Loucy (cell line): ENCODE measurements around the gene PLCL2.

ENCODE experiments used
- H2AFZ ChIP-seq: fragments of 200-600 bp; sonication (generic); 2 replicates; pipeline ENCODE4 v1.6.0; 2016; ENCODE audit warnings: antibody characterized with exemption, mild to moderate bottlenecking, low read length, moderate library complexity
- H3F3A ChIP-seq: fragments of 200-600 bp; 2 replicates; pipeline ENCODE4 v1.6.0; 2016; ENCODE audit warnings: antibody characterized with exemption, low read depth, mild to moderate bottlenecking
- H3K27me3 ChIP-seq: fragments of 200-600 bp; sonication (generic); 2 replicates; pipeline ENCODE4 v1.6.1; 2014; ENCODE audit warnings: low read length, mild to moderate bottlenecking; ENCODE audit not compliant: insufficient read depth, poor library complexity, severe bottlenecking
- H3K36me3 ChIP-seq: fragments of 200-600 bp; sonication (generic); 2 replicates; pipeline ENCODE4 v1.6.1; 2016; ENCODE audit warnings: low read length; ENCODE audit not compliant: insufficient read depth
- H3K4me1 ChIP-seq: fragments of 200-600 bp; sonication (generic); 2 replicates; pipeline ENCODE4 v1.5.1; 2014; ENCODE audit warnings: low read length, mild to moderate bottlenecking; ENCODE audit not compliant: insufficient read depth, poor library complexity, severe bottlenecking
- H3K4me2 ChIP-seq: fragments of 200-600 bp; sonication (generic); 2 replicates; pipeline ENCODE4 v1.6.0; 2014; ENCODE audit warnings: antibody characterized with exemption, low read length, low read depth, mild to moderate bottlenecking; ENCODE audit not compliant: poor library complexity, severe bottlenecking
- H3K4me3 ChIP-seq: fragments of 200-600 bp; sonication (generic); 2 replicates; pipeline ENCODE4 v1.5.1; 2014; ENCODE audit warnings: low read length, mild to moderate bottlenecking, mixed read lengths; ENCODE audit not compliant: poor library complexity, severe bottlenecking
- H3K79me2 ChIP-seq: fragments of 200-600 bp; sonication (generic); 2 replicates; pipeline ENCODE4 v1.6.1; 2014; ENCODE audit warnings: low read length; ENCODE audit not compliant: insufficient read depth
- H3K9ac ChIP-seq: fragments of 200-600 bp; sonication (generic); 2 replicates; pipeline ENCODE4 v1.6.0; 2014; ENCODE audit warnings: mild to moderate bottlenecking, low read depth, low read length, moderate library complexity; ENCODE audit not compliant: poor library complexity, severe bottlenecking
- H3K9me2 ChIP-seq: fragments of 200-600 bp; sonication (generic); replicated peaks from 2 replicates; pipeline ENCODE4 v1.6.1; 2016; ENCODE audit warnings: low read depth, low read length, mixed read lengths
- H3K9me3 ChIP-seq: fragments of 200-600 bp; sonication (generic); 2 replicates; pipeline ENCODE4 v1.6.1; 2014; ENCODE audit warnings: mild to moderate bottlenecking, antibody characterized with exemption, low read length, low read depth; ENCODE audit not compliant: insufficient read depth
- H4K20me1 ChIP-seq: fragments of 200-600 bp; sonication (generic); 2 replicates; pipeline ENCODE4 v1.6.0; 2014; ENCODE audit warnings: antibody characterized with exemption, low read length, mild to moderate bottlenecking; ENCODE audit not compliant: insufficient read depth, poor library complexity, severe bottlenecking
- CTCF ChIP-seq: fragments of 200-600 bp; sonication (generic); conservative IDR thresholded peaks from 2 replicates; pipeline ENCODE4 v1.5.1; 2014; ENCODE audit warnings: mild to moderate bottlenecking, antibody characterized with exemption, low read length
- EZH2phosphoT487 ChIP-seq: fragments of 200-600 bp; IDR thresholded peaks from 2 replicates; pipeline ENCODE4 v1.6.1; 2018; ENCODE audit warnings: antibody characterized with exemption, mild to moderate bottlenecking, moderate library complexity, borderline replicate concordance

The PLCL2 gene

GRCh38 chr3:16936233-16936632 lies 51.5 kb downstream of the PLCL2 start:
- no peaks in the 10 kb centered on the region for H4K20me1 ChIP-seq
- H3K79me2 ChIP-seq, result peaks cover 13% of the 10 kb centered on the region; the same call in 1 of the 2 replicates
- no peaks in the 10 kb centered on the region for H3K9me2 ChIP-seq
- TF ChIP-seq EZH2phosphoT487, result no peak
- TF ChIP-seq CTCF, result no peak
- peaks cover 14% of the 10 kb centered on the region; the same call in 1 of the 2 replicates for H3F3A ChIP-seq
- H3K4me1 ChIP-seq, result peaks cover 76% of the 10 kb centered on the region
- H3K36me3 ChIP-seq, result no peaks in the 10 kb centered on the region
- no peak overlapping the region for H2AFZ ChIP-seq
- H3K9me3 ChIP-seq, result no peaks in the 10 kb centered on the region
- peak overlapping the region; percentile 87 for H3K4me2 ChIP-seq
- H3K27me3 ChIP-seq, result no peaks in the 10 kb centered on the region
- peak overlapping the region; percentile 49 for H3K9ac ChIP-seq
- H3K4me3 ChIP-seq, result peak overlapping the region; percentile 68

- Histone ChIP-seq H3K4me2 (peak overlapping the region; percentile 87), H4K20me1 (no peaks in the 10 kb centered on the region)
Measured at GRCh38 chr3:16936676-16937230, 52.0 kb downstream of the PLCL2 start.

GRCh38 chr3:16937326-16937845 lies 52.6 kb downstream of the PLCL2 start:
- no peaks in the 10 kb centered on the region for H4K20me1 ChIP-seq
- H3K9me3 ChIP-seq, result no peaks in the 10 kb centered on the region
- H3K9ac ChIP-seq, result peak overlapping the region; percentile 49
- H3F3A ChIP-seq, result peaks cover 14% of the 10 kb centered on the region; the same call in 1 of the 2 replicates
- H3K4me3 ChIP-seq, result peak overlapping the region; percentile 68
- no peaks in the 10 kb centered on the region for H3K27me3 ChIP-seq
- no peaks in the 10 kb centered on the region for H3K36me3 ChIP-seq
- TF ChIP-seq EZH2phosphoT487 (no peak), CTCF (no peak)
- H2AFZ ChIP-seq, result no peak overlapping the region
- no peaks in the 10 kb centered on the region for H3K9me2 ChIP-seq
- H3K4me2 ChIP-seq, result peak overlapping the region; percentile 87
- peaks cover 87% of the 10 kb centered on the region for H3K4me1 ChIP-seq
- H3K79me2 ChIP-seq, result peaks cover 22% of the 10 kb centered on the region; the same call in 1 of the 2 replicates

More at GRCh38 chr3:16936676-16937230, 52.0 kb downstream of the PLCL2 start:
- TF ChIP-seq CTCF, result no peak
- no peak for TF ChIP-seq EZH2phosphoT487
- Histone ChIP-seq H3K9me3 (no peaks in the 10 kb centered on the region), H3K27me3 (no peaks in the 10 kb centered on the region), H3K79me2 (peaks cover 17% of the 10 kb centered on the region; the same call in 1 of the 2 replicates), H3K4me1 (peaks cover 81% of the 10 kb centered on the region), H3K4me3 (peak overlapping the region; percentile 68), H3K9me2 (no peaks in the 10 kb centered on the region), H3K9ac (peak overlapping the region; percentile 49), H3F3A (peaks cover 14% of the 10 kb centered on the region; the same call in 1 of the 2 replicates), H3K36me3 (no peaks in the 10 kb centered on the region), H2AFZ (no peak overlapping the region)
